Right ventricle myocardium superior (tissue), 1 donor: ENCODE measurements around the gene OR11H6. TPM values are rescaled to one million over a fixed set of nuclear protein-coding genes. Genes with fewer than 3 reads are reported as not detected.
"Not testable (repeated sequence)": the region's sequence is repeated elsewhere in the genome, so short reads cannot be mapped to it uniquely, and the experiment has no call there.

Experiments
- ATAC-seq: fragments of 200-7000 bp; cut with Tn5 transposase; one replicate; pipeline ENCODE4 v1.9.1; 2020; ENCODE audit warnings: mild to moderate bottlenecking; ENCODE audit not compliant: poor library complexity
- DNase-seq: peaks from one replicate; pipeline ENCODE4 v3.0.0-alpha.2; 2020
- intact Hi-C: fragments of 100-400 bp; cut with DNase I; formaldehyde crosslinking; loops from one replicate; pipeline ENCODE4 v1.11.2; 2022
- total RNA-seq: library from RNA; stranded (reverse); fragmentation: NEBNext Ultra II Directional; extraction: Animal tissue kit (Norgen Biotek cat#: 25700); gene quantifications from one replicate; pipeline ENCODE4 v1.2.1, GENCODE V29; 2021
- donor health status: DM: no; HTN: yes; CAD: no; lungs with severe emphysema.

The OR11H6 gene
- total RNA-seq, 1 donor from 2014 or later = not detected

DNA sequence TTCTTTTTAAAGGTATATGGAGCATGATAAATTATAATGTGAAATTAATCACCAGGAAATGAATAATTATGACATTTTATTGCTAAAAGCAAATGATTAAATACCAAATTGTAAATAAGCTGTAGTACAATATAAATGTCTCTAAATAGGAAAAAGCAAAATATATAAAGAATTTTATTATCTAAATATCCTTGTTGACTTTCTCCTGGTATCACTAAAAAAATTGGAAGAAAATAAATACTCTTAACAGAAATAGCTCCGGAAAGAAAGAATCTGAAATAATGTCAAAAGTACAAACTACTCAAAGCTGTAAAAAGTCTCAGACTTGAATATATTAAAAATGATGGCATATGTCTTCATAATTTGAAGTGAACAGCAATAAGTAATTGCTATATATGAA is 5.2 kb downstream of the OR11H6 start, which contains the start of gene OR11H7:
OR11H7 (plus strand) TSS at position 301 of the 400 bp plus-strand sequence.
- intact Hi-C loops = no loop called here
- DNase-seq (no peak), ATAC-seq (no peak)

DNA sequence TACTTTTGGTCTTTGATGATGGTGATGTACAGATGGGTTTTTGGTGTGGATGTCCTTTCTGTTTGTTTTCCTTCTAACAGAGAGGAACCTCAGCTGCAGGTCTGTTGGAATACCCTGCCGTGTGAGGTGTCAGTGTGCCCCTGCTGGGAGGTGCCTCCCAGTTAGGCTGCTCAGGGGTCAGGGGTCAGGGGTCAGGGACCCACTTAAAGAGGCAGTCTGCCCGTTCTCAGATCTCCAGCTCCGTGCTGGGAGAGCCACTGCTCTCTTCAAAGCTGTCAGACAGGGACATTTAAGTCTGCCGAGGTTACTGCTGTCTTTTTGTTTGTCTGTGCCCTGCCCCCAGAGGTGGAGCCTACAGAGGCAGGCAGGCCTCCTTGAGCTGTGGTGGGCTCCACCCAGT is 11.9 kb downstream of the OR11H6 start:
- intact Hi-C loops, ATAC-seq: not testable (repeated sequence)

DNA sequence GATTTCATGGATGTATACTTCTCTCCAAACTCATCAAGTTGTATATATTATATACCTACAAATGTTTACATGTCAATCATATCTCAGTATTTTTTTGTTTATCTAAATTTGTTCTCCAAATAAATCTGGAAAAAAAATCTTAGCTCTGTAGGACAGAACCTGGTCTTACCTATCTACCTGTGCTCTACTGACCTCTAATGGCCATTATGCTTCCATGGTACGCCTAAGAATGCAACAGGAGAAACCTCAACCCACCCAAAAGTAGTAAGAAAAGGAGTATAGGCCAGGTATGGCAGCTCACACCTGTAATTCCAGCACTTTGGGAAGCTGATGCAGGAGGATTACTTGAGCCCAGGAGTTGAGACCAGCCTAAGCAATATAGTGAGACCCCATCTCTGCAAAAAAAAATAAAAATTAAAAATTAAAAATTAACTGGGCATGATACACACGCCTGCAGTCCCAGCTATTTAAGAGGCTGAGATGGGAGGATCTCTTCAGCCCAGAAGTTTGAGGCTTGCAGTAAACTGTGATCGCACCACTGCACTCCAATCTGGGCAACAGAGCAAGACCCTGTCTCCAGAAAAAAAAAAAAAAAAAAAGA is 24.2 kb downstream of the OR11H6 start:
- ATAC-seq = no peak
- DNase-seq = no peak
- intact Hi-C loops = no loop called here

More for the DNA sequence above, 11.9 kb downstream of the OR11H6 start:
- not testable (repeated sequence) for DNase-seq

DNA sequence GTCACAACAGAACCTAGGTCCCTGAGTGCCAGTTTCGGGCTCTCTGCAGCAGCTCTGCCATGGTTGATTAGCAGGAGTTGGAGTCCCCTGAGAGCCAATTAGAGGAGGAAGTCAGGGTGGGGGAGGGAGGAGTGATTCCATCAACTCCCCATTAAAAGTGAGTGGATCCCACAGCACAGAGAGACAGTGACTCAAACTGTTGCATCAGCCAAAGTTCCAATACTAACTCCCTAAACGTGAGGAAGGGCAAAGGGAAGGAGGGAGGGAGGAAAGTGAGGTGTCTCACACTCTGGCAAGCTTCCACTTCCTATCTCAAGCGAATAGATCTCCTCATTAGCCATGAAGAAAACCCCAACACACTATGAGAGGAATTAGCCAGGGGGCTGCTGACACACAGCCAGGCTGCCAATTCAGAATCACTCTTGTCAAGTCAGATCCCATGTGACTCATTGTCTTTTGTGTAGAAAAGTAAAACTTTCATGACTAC is 39.2 kb downstream of the OR11H6 start:
- DNase-seq (no peak), ATAC-seq (no peak)

DNA sequence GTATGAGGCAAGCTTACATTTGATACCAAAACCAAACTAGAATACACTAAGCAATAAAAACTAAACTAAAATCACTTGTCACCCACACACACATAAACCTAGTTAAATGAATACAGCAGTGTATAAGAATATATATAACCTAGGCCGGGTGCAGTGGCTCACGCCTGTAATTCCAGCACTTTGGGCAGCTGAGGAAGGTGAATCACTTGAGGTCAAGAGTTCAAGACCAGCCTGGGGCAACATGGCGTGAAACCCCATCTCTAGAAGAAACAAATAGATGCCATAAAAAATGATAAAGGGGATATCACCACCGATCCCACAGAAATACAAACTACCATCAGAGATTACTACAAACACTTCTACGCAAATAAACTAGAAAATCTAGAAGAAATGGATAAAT is 40.9 kb downstream of the OR11H6 start:
- intact Hi-C loops, DNase-seq, ATAC-seq: not testable (repeated sequence)

More for the DNA sequence above, 39.2 kb downstream of the OR11H6 start:
- intact Hi-C loops = no loop called here

DNA sequence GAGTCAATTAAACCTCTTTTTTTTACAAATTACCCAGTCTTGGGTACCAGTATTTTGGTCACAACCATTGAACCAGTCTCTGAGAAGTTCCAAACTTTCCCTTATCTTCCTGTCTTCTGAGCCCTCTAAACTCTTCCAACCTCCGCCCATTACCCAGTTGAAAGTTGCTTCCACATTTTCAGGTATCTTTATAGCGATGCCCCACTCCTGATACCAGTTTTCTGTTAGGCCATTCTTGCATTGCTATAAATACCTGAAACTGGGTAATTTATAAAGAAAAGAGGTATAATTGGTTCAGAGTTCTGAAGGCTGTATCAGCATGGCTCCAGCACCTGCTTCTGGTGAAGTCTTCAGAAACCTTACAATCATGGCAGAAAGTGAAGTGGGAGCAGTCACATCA is 50.6 kb downstream of the OR11H6 start:
- no peak for ATAC-seq
- intact Hi-C loops = no loop called here
- no peak for DNase-seq

Other genes starting within 250 kb of the OR11H6 start
- gene OR4K15, start 248.1 kb upstream of the OR11H6 start, total RNA-seq = not detected
- not detected for gene OR4Q2, start 221.5 kb upstream of the OR11H6 start, total RNA-seq
- not detected for gene OR4K14, start 204.4 kb upstream of the OR11H6 start, total RNA-seq
- not detected for gene OR4K13, start 187.7 kb upstream of the OR11H6 start, total RNA-seq
- gene OR4L1, start 163.7 kb upstream of the OR11H6 start, total RNA-seq = not detected
- not detected for gene OR4K17, start 113.0 kb upstream of the OR11H6 start, total RNA-seq
- gene OR4N5, start 84.9 kb upstream of the OR11H6 start, total RNA-seq = not detected
- gene OR11G2, start 32.8 kb upstream of the OR11H6 start, total RNA-seq = not detected
- gene OR11H7, start 5.3 kb downstream of the OR11H6 start, total RNA-seq = not detected
- gene OR11H4, start 15.6 kb downstream of the OR11H6 start, total RNA-seq = not detected
- 10.6 TPM for gene TTC5, start 82.2 kb downstream of the OR11H6 start, total RNA-seq
- 41.1 TPM for gene CCNB1IP1, start 109.6 kb downstream of the OR11H6 start, total RNA-seq
- 15.6 TPM for gene PARP2, start 119.9 kb downstream of the OR11H6 start, total RNA-seq
- 9.3 TPM for gene TEP1, start 189.8 kb downstream of the OR11H6 start, total RNA-seq
- gene KLHL33, start 212.5 kb downstream of the OR11H6 start, total RNA-seq = 0.70 TPM
- gene OSGEP, start 231.1 kb downstream of the OR11H6 start, total RNA-seq = 15.6 TPM
- gene APEX1, start 231.5 kb downstream of the OR11H6 start, total RNA-seq = 69.2 TPM
- gene PIP4P1, start 237.7 kb downstream of the OR11H6 start, total RNA-seq = 18.4 TPM
- 6.2 TPM for gene PNP, start 245.7 kb downstream of the OR11H6 start, total RNA-seq